ENCODE measurements around the gene DBT. TPM values are rescaled to one million over a fixed set of nuclear protein-coding genes. Genes with fewer than 3 reads are reported as not detected.

The DBT gene
- total RNA-seq, 1 experiment from 2014 or later = 14.0 TPM

DNA sequence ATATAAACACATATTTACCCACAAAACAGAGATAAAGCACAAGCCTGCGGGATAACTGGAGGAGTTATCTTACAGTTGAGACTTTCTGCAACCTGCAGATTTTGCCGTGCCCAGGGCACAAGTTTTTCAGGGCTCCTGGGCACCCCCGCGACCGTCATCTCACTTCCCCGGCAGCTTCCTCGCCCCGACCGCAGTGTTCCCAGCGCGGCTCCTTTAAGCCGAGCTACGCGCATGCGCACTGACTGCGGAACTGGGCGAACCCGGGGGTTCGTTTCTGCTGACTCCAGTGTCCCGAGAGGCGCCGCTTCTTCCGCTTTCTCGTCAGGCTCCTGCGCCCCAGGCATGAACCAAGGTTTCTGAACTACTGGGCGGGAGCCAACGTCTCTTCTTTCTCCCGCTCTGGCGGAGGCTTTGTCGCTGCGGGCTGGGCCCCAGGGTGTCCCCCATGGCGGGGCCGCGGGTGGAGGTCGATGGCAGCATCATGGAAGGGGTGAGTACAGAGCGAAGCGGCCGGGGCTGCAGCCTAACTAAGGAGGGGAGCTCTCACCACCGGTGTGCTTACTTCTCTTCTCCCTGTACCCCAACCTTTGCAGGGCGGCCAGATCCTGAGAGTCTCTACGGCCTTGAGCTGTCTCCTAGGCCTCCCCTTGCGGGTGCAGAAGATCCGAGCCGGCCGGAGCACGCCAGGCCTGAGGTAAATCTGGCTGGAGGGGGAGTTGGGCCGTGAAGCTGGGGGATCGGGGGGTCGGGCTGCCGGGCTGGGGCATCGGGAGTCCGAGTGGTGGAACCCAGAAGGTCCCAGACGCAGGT, 16.5 kb upstream of the DBT start, which contains the start of gene RTCA (continued):
- TF ChIP-seq POLR2A (IDR thresholded peaks at IDR 0.05; ENCODE audit: borderline replicate concordance, extremely low read depth, insufficient read depth, insufficient read length) (peak; percentile 86), ZFX (IDR thresholded peaks at IDR 0.05) (peak; percentile 83), JUND (IDR thresholded peaks at IDR 0.05) (no peak), ELF1 (IDR thresholded peaks at IDR 0.05; ENCODE audit: borderline replicate concordance, low read depth) (peak; percentile 78), RAD21 (IDR thresholded peaks at IDR 0.05; ENCODE audit: low read depth) (no peak), SP1 (IDR thresholded peaks at IDR 0.05; ENCODE audit: low read depth) (peak; percentile 11; the same call in 1 of the 2 replicates), ATF3 (IDR thresholded peaks at IDR 0.05) (no peak), YY1 (IDR thresholded peaks at IDR 0.05; ENCODE audit: extremely low read depth, insufficient replicate concordance, low read depth, low read length) (peak; percentile 15), TCF7L2 (IDR thresholded peaks at IDR 0.05; ENCODE audit: borderline replicate concordance, extremely low read depth, insufficient read depth, insufficient read length) (peak; percentile 71), EGR1 (IDR thresholded peaks at IDR 0.05; ENCODE audit: low read depth) (no peak; the same call in 1 of the 2 replicates), POLR2AphosphoS5 (IDR thresholded peaks at IDR 0.05; ENCODE audit: low read depth, low read length) (peak; percentile 92), FOSL1 (IDR thresholded peaks at IDR 0.05; ENCODE audit: low read depth) (no peak), EZH2phosphoT487 (IDR thresholded peaks at IDR 0.05; ENCODE audit: borderline replicate concordance) (no peak)
- TF ChIP-seq, protein P1, sequence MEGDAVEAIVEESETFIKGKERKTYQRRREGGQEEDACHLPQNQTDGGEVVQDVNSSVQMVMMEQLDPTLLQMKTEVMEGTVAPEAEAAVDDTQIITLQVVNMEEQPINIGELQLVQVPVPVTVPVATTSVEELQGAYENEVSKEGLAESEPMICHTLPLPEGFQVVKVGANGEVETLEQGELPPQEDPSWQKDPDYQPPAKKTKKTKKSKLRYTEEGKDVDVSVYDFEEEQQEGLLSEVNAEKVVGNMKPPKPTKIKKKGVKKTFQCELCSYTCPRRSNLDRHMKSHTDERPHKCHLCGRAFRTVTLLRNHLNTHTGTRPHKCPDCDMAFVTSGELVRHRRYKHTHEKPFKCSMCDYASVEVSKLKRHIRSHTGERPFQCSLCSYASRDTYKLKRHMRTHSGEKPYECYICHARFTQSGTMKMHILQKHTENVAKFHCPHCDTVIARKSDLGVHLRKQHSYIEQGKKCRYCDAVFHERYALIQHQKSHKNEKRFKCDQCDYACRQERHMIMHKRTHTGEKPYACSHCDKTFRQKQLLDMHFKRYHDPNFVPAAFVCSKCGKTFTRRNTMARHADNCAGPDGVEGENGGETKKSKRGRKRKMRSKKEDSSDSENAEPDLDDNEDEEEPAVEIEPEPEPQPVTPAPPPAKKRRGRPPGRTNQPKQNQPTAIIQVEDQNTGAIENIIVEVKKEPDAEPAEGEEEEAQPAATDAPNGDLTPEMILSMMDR (IDR thresholded peaks at IDR 0.05 in 2 of 3, conservative IDR thresholded peaks at IDR 0.05 in 1 of 3; ENCODE audit: borderline replicate concordance in 1 of 3, insufficient read depth in 1 of 3, low read depth in 2 of 3, low read length in 2 of 3) = no peak
- TF ChIP-seq, protein P2, sequence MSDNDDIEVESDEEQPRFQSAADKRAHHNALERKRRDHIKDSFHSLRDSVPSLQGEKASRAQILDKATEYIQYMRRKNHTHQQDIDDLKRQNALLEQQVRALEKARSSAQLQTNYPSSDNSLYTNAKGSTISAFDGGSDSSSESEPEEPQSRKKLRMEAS (IDR thresholded peaks at IDR 0.05) = peak; percentile 60

Data from HCT116 (cell line).